ENCODE measurements around the gene FBXL12.
A peak's percentile ranks its signal among the peaks of the same experiment; 100 is the strongest.
"Not testable (repeated sequence)": the region's sequence is repeated elsewhere in the genome, so short reads cannot be mapped to it uniquely, and the experiment has no call there.

Gene FBXL12

DNA sequence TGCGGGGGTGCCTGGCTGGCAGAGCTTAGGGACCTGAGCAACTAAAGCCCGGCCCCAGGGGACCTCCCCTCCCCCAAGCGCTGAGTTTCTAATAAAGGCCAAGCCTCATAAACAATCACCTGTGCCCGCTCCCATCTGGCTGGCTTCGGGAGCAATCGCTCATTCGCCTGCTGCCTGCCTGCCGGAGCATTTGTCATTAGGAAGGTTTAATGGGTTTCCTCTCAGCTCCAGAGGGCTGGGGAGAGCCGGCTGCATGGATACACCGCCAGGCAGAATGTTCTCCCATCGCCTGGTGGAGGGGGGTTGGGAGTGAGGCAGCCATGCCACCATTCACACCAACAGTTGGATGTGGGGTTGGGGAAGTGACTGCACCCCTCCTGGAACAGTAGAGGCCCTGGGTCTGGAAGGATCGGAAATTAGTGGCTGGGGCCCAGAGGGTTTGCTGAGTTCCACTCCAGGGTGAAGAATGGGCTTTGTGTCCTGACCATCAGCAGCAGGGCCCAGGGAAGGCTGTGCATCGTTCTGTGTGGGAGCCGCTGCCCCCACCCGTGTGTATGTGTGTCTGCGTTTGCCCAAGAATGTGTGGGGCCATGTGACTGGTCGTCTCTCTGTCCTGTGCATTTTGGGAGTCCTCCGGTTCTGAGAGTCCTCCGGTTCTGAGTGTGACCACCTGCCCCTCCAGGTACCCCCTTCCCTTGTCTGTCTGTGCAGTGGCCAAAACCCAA lies 31.5 kb upstream of the FBXL12 start:
- H3K4me3 ChIP-seq (ENCODE audit: low read depth, low read length) = no peak overlapping the region
- TF ChIP-seq, protein P1, sequence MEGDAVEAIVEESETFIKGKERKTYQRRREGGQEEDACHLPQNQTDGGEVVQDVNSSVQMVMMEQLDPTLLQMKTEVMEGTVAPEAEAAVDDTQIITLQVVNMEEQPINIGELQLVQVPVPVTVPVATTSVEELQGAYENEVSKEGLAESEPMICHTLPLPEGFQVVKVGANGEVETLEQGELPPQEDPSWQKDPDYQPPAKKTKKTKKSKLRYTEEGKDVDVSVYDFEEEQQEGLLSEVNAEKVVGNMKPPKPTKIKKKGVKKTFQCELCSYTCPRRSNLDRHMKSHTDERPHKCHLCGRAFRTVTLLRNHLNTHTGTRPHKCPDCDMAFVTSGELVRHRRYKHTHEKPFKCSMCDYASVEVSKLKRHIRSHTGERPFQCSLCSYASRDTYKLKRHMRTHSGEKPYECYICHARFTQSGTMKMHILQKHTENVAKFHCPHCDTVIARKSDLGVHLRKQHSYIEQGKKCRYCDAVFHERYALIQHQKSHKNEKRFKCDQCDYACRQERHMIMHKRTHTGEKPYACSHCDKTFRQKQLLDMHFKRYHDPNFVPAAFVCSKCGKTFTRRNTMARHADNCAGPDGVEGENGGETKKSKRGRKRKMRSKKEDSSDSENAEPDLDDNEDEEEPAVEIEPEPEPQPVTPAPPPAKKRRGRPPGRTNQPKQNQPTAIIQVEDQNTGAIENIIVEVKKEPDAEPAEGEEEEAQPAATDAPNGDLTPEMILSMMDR (IDR thresholded peaks at IDR 0.05; ENCODE audit: low read depth, low read length, missing control alignments) = no peak
- no peak for DNase-seq (ENCODE audit: low read depth)
- in situ Hi-C loops (cut with HindIII; ENCODE audit: low sequenced_read_pairs) = no loop called here

DNA sequence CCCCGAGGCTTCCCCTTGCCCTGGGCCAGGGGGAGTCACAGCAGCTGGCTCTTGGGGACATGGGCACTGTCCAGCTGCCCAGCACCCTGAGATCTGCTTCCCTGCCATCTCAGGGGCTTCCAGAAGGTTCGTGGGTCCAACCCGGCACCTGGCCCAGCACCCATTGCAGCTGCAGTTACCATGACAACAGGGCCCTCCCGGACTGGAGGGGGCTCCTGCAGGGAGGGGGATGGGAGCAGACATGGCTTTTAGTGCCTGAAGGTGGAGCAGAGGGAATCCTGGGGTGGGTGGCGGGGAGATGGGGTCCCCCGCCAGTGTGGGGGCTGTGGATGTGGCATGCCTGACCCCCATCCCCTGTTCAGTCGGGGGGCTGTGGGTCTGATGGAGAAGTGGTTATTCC lies 30.9 kb upstream of the FBXL12 start:
- no peak overlapping the region for H3K4me3 ChIP-seq (ENCODE audit: low read depth, low read length)
- in situ Hi-C loops (cut with HindIII; ENCODE audit: low sequenced_read_pairs) = no loop called here
- no peak for DNase-seq (ENCODE audit: low read depth)
- TF ChIP-seq, protein P1 (IDR thresholded peaks at IDR 0.05; ENCODE audit: low read depth, low read length, missing control alignments) = no peak

- in situ Hi-C loops (cut with HindIII; ENCODE audit: low sequenced_read_pairs) = no loop called here
- H3K4me3 ChIP-seq (ENCODE audit: low read depth, low read length) = no peak overlapping the region
- no peak for DNase-seq (ENCODE audit: low read depth)
- TF ChIP-seq, protein P1 (IDR thresholded peaks at IDR 0.05; ENCODE audit: low read depth, low read length, missing control alignments) = no peak
Measured at GRCh38 chr19:9848762-9849161, 29.9 kb upstream of the FBXL12 start.

DNA sequence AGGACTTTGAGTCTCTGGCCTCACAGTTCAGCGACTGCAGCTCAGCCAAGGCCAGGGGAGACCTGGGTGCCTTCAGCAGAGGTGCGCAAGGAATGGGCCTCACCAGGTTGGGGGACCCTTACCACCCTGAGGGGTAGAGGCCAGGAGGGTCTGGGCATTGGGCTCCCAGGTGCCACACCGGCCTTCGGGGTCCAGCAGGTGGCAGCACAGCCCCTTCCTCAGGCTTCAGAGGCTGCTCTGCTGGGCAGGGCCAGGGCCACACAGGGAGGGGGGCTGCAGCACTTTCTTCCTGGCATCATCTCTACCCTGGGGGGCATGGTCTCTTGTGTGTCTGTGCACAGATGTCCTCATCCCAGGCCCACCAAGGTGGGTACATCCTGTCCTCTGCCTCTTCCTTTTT lies 29.2 kb upstream of the FBXL12 start:
- H3K4me3 ChIP-seq (ENCODE audit: low read depth, low read length) = no peak overlapping the region
- TF ChIP-seq, protein P1 (IDR thresholded peaks at IDR 0.05; ENCODE audit: low read depth, low read length, missing control alignments) = peak; percentile 50
- in situ Hi-C loops (cut with HindIII; ENCODE audit: low sequenced_read_pairs) = no loop called here
- DNase-seq (ENCODE audit: low read depth) = no peak

- peak; percentile 60 for DNase-seq (ENCODE audit: low read depth)
- TF ChIP-seq, protein P1 (IDR thresholded peaks at IDR 0.05; ENCODE audit: low read depth, low read length, missing control alignments) = peak; percentile 69
- no peak overlapping the region for H3K4me3 ChIP-seq (ENCODE audit: low read depth, low read length)
- in situ Hi-C loops (cut with HindIII; ENCODE audit: low sequenced_read_pairs) = no loop called here
Measured at GRCh38 chr19:9847087-9847671, 28.3 kb upstream of the FBXL12 start.

DNA sequence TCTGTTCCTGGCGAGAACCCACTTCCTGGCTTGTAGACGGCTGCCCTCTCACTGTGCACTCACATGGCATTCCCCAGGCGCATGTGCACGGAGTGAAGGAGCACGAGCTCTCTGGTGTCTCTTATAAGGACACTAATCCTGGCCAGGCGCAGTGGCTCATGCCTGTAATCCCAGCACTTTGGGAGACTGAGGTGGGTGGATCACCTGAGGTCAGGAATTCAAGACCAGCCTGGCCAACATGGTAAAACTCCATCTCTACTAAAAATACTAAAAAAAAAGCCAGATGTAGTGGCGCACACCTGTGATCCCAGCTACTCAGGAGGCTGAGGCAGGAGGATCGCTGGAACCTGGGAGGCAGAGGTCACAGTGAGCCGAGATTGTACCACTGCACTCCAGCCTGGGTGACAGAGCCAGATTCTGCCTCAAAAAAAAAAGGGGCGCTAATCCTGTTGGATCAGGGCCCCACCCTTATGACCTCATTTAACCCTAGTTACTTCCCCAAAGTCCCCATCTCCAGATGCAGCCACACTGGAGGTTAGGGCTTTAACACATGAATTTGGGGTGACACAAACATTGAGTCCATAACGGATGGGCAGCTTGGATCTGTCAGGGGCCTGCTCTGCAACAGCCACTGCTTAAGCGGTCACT lies 24.9 kb upstream of the FBXL12 start:
- DNase-seq (ENCODE audit: low read depth); H3K4me3 ChIP-seq (ENCODE audit: low read depth, low read length); in situ Hi-C loops (cut with HindIII; ENCODE audit: low sequenced_read_pairs): not testable (repeated sequence)
